ENCODE measurements around the gene HOXB7.
A peak's percentile ranks its signal among the peaks of the same experiment; 100 is the strongest.

The HOXB7 gene

DNA sequence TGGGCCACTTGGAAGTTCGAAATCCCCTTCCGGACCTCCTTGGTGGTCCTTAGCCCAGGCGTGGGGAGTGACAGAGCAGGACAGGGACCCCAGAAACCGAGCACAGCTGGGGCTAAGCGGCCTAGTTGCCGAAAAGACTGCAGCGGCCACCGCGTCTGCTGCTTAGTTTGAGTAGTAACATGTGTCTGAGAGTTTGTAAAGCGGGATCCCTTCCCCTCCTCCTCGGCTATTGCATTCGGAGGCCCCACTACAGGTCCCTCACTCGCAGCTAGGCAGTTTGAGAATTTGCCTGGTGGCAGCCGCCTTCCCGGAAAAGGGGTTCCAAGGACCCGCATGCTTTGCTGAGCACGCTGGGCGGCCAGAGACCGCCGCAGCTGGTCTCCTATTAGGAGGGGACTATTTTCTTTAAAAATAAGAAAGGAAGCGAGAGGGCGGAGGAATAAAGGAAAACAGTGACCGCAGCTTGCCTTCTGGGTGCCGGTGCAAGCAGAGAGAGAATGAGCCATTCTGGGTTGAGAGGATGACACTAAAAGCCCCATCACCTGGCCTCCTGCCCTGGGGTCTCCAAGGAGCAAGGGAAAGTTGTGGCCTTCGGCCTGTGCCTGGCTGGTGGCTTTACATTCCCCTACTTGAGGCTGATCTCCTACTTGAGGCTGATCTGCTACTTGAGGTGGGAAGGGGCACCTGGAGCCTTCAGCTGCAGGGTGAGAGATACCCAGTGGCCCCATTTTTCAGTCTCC, 16.1 kb downstream of the HOXB7 start:
- no peak for DNase-seq (ENCODE audit: low read depth in 2 of 2)

DNA sequence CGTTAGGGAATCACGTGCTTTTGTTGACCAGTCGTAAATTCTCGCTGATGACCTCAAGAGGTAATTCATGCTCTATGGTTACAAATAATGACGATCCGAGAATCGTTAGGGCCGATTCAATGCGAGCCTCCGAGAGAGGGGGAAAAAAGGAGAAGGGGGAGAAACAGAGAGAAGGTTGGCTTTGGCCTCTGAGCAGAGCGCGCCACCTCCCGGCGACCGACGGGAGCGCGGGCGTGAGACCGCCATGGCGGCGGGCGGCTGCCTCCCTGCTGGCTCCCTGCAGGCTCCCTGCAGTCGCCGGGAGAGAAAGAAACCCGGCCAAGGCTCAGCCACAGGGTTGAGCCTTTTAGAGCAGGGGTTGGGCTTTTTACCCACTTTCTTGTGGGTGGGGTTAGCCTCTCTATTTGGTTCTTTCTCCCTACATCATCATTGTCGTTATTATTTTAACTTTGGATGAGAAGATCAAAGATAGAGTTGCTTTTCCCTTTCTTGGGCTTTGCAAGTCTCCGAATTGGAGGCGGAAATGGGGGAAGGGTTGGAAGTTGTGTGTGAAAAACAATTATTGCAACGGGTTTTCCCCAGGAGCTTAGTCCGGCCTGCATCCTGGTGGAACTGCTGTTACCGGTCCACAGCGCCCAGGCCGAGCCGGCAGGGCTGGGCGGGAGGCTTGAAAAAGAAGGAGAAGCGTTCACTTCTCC, 16.8 kb downstream of the HOXB7 start:
- peak; percentile 58 to 63 for DNase-seq (ENCODE audit: low read depth in 2 of 2)

DNA sequence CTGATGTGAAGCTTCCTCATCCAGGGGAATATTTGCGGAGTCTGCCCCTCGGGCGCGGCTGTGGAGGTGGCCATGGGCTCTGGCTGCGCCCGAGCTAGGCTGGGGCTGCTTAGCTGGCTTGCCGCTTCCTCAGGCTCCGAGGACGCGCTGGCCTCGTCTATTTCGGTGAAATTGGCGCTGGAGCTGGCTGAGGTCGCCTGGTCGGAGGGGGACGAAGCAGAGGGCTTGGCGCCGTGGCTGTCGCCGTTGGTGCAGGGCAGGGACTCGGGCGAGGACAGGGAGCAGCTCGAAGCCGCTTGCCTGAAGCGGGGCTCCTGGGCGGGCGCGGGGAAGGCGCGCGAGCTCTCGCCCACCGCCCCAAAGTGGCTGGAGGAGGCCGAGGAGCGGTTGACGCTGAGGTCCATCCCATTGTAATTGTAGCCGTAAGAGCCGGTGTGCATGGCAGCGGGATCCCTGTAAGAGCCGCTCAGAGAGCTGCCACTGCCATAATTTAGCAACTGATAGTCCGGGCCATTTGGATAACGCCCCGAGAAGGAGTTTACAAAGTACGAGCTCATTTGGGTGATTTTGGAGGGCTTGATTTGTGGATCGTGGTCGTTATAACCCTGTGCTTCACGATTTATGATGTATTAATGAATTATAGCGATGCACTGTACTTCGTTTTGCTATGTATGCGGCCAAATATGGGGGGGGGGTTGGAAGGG, 17.5 kb downstream of the HOXB7 start, which contains the start of gene HOXB5:
TSS of gene HOXB5 (minus strand) at position 654 of the 704 bp plus-strand sequence. CDS start at position 557, 97 bp downstream.
- DNase-seq (ENCODE audit: low read depth in 2 of 2): no peak

DNA sequence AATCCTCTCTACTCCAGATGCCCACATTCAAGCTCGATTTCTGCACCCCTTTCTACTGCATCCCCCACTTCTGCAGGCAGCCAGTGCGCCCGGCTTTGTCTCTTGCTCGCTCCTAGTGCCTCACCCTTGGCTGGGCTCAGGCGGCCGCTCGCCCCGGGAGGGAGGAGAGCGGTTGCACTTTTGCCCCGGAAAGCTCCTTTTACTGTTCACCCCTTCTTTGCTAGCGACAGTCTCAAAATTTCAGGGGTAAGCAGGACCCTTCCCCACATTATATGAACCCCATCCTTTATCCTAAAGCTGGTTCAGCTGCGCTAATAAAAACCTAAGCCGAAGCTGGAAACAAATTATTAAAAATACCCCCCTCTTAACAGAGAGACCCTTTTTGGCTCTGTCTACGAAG, 18.2 kb downstream of the HOXB7 start:
- no peak for DNase-seq (ENCODE audit: low read depth in 2 of 2)

DNA sequence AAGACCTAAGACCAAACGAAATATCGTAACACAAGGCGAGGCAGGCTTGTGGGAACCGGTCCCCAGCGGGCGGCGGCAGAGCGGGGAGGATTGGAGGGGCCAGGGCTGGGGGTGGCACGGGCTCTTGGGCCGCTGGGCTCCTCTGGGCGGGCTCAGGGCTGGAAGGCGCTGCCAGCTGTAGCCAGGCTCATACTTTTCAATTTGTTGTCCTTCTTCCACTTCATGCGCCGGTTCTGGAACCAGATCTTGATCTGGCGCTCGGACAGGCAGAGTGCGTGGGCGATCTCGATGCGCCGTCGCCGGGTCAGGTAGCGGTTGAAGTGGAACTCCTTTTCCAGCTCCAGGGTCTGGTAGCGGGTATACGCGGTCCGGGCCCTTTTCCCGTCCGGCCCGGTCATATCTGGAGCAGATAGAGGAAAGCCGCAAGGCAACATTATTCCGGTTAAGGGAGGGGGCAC, 18.7 kb downstream of the HOXB7 start:
- no peak for DNase-seq (ENCODE audit: low read depth in 2 of 2)

DNA sequence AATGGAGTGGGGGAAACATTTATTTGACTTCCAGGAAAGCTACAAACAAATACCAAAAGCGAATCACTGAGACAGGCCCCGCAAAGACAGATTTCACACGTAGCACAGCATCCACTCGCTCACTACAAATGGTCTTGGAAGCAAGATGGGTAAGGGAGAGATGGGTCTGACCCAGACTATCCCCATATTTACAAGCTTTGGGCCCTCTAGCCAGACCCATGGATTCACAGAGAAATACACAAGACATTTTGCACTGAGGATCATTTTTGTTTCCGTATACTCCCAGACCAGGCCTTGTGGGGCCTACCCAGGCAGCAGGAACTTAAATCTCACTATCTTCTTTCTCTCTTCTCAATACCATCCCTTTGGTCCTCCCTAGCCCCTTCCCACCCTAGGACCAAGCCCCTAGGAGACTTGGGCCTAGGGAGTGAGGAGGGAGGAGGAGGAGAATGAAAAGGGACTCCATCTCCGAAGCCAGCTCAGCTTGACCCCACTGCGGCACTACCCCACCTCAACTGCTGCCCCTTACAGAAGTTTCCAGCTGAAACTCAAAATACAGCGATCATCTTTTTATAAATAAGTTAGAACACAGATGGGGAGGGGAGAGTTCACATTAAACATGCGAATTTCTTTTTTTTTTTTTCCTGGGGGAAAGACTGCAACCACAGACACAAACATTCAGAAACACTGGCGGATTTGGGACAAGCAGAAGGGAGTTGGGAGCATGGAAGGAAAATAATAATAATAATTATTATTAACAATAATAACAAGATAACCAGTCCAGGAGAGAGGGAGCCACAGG, 19.4 kb downstream of the HOXB7 start:
- DNase-seq (ENCODE audit: low read depth in 2 of 2): no peak

DNA sequence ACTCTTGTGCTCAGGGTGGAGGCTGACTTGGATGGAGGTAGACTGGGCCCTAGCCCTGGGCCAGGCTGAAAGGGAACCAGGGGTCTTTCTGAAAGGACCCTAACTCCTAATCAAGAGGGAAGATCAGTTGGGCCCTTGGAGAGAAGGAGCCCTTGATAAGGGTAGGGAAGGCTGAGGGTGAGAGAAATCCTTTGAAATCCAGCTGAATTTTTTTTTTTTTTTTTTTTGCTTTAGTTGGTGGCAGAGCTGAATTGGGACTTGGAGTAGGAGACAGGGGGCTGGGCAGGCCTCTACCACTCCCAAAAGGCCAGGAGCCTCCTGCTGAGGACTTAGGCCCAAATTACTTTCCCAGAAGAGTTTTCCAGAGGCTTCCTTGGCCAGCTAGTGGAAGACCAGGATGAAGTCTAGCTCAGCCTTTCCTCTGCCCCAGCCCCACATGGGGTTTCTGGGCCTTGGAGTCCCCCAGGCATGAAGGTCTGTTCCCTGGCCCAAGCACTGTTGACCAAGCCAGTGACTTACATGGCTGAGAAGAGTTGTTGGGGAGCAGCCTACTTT, 20.1 kb downstream of the HOXB7 start:
- no peak for DNase-seq (ENCODE audit: low read depth in 2 of 2)

DNA sequence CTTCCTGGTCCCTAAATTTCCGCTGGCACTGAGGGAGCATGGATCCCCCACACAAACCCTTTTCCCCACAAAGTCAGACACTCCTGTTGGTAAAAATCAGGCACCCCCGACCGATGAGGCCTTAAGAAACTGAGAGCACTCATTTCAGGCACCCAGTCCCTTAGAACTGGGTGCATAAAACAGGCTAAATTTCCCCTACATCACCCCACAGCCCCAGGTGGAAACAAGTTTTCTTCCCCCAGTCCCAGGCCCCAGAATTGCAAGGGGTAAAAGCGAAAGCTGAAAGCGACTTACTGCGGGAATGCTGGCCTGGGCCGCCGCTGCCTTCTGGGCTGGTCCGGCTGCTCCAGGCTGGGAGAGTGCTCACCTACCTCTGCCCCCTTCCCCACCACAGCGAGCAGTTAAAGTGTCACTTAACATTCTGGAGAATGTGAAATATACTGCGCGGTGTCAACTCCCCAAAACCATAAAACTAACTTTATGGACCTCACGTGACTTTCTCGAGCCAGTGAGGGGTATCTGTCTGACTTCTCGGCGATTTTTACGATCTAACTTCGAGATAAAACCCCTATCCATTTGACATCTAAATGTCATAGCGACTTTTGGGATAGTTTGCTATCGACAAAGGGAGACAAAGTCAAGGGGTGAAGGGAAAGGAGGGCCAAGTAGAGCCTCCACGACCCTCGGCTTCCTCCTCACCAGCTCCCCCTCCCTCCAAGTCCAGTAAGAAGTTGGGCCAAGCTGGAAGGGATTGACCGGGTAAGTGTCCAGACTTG, 20.8 kb downstream of the HOXB7 start, which contains the start of gene HOXB3:
TSS of gene HOXB3 (minus strand) at position 411 of the 776 bp plus-strand sequence. CDS start 37,767 bp downstream, outside the sequence.
- no peak for DNase-seq (ENCODE audit: low read depth in 2 of 2)

DNA sequence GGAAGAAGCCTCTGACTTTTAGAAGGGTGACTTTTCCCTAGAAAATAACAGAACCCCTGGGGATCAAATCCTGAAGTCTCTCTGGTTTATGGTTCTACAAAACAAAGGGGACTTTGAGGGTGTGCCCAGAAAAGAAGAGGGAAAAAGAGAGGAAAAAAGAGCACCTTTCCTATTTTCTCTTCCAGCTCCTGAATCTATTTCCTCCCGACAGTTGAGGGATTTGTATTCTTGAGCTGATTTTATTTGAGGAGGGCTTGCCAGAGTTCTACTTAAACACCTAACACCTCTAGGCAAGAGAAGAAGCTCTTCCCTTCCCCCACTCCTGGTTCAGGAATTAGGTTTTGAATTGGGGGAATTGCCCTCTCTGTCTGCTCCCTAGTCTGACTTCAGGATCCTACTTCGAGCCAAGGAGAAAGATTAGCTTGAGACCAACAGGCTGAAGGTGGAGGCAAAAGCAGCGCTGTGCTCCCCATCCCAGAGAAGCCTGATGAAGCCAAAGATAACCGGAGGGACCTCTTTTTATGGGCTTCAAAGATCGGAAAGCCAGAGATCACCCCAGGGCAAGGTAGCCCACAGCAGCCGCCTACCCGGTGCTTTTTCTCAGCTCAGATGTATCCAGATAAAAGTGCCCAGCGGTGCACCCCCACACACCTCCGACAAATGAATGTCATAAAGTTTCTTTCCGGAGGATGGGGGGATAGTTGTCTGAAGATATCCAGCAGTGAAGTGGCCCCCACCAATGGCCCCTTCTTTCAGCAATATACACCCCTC, 21.6 kb downstream of the HOXB7 start:
- no peak for DNase-seq (ENCODE audit: low read depth in 2 of 2)

DNA sequence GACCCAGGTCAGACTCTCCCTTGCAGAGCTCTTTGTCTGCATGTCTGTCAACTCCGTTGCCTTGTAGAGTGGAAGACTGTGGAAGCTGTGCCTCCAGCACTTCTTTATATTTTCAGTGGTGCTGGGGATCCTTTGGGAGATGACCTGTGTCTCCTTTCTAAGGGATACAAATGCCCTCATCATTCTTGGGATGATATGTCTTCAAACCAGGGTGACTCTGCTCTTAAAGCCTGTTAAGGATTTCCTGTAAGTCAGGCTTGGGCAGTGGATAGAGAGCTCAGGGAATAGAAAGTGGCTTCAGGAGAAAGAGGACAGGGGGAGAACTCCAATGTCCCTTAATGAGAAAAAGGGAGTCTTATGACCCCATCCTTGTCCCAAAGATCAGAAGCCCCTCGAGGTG, 22.3 kb downstream of the HOXB7 start:
- DNase-seq (ENCODE audit: low read depth in 2 of 2): no peak

DNA sequence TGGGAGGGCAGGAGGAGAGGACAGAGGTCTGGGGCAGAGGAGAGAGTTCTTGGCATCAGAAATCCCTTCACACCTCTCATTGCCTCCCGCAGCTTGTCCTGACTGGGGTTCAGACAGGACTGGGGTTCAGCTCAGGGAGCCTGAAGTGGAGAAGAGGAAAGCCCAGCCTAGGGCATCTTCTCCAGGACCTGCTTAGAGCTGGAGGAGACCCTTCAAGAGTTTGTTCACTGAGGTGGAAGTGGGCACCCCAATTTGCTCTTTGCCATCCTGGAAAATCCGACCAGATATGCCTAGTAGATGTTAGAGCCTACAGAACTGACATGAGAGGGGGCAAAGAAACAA, 22.8 kb downstream of the HOXB7 start:
- no peak for DNase-seq (ENCODE audit: low read depth in 2 of 2)

DNA sequence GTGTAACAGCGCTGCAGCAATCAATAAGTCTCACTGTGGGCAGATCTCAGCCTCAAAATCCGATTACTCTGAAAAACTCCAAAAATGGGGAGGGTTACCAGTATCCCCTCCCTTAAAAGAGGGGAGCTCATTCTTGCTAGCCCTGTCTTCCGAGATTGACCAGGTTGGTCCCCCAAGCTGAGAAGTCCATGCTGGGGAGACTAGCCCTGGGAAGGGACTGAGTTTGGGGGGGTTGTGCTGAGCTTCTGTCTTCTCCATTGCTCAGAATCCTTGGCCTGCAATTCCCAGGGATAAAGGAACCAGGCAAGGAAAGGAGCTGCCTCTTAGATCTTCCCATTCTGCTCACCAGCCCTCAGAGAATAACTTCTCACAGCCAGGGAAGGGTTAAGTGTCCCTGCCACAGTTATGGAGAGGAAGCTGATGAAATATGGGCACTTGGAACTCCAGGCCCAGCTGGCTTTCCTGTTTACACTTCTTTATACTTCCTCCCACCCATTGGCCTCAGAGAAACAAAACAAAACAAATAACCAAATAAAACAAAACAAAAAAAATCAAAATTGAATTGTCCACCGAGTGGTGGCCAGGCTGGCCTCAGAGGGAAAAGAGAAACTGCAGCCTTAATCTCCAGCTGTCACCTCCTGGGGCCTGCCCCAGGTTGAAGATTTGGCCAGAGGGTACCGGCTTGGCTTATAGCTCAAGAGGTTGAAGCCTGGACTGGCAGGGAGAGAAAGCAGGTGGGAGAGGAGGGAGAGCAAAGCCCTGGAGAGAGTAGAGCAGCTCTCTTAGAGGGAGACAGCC, 23.3 kb downstream of the HOXB7 start:
- no peak for DNase-seq (ENCODE audit: low read depth in 2 of 2)

DNA sequence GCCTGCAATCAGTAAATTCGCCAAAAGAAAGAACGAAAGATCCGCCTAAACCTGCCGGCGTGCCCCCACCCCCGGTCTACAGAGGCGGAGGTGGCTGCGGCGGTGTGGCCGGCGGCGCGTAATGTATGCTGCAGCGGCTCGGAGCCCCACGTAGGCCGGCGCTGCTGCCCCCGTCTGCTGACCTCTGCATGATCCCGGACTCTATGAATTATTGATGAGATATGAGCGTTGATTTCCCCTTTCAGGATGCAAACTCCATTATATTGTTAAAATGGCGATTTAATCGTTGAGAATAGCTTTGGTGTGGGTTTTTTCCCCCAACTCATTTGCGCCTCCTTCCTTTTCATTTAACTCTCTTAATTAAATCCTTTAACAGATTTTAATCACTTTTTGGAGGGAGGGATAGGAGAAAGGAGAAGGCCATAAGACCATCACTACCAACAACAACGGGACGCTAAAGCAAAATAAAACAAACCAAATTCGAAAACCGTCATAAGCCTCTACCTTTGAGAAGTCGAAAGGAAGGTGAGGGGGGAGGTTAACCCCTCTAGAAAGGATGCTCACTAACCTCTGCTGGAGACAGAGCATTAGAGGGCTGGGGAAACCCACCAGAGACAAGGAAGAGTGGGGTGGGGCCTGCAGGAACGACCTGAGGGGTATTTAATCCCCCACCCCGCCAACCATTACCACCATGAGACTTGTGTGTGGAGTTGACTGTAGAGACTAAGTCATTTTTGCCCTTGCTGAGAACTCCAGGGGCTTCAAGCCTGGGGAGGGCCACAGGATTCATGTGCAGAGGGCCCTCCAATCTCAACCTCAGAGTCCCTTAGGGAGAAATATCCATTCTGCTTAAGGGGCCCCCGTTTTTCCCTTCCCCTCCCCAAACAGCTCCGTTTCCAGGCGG, 24.2 kb downstream of the HOXB7 start:
- no peak for DNase-seq (ENCODE audit: low read depth in 2 of 2)

DNA sequence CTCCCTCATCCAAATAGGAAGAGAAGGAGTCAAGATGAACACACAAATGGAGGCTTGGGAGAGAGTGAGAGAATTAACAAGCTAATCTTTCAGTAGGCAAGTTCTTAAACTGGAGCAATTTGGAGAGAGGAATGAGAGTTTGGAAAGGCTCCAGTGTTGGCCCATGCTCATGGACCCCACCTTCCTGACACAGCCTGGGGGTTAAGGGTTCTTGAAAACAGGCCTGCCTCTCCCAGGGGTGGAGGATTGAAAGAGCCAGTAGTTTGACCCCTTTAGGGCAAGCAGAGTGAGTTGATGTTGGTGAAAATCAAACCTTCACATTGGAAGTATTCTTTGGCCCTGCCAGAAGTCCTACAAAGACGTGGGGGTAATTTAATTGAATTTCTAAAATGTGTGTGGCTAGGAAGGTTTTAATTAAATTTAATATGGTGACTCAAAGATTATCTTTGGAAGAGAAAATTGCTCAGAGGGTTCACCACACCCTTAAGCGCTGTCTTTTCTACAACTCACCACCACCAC, 26.5 kb downstream of the HOXB7 start:
- DNase-seq (ENCODE audit: low read depth in 2 of 2): no peak

DNA sequence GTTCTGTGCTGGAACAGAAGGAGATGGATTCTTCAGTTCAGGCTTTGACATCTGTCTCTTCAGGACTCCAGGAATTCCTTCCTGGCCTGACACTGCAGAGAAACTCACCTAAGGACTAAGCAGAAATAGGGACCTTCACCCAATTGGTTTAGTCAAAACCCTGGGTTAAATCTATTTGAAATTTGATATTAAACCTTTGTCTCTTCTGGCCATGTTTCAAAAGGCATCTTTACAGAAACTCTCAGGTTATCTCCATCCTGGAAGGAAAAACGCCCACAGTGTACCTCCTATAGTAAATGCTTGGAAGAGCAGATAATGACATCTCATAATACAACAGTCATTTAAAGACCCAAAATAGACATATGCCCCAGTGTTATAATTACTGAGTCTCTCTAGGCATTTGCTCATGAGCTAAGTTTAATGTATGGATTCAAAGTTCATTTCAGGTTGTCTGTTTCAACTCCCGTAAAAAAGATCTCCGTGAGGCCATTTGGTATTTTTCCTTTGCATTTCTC, 27.1 kb downstream of the HOXB7 start:
- no peak for DNase-seq (ENCODE audit: low read depth in 2 of 2)

DNA sequence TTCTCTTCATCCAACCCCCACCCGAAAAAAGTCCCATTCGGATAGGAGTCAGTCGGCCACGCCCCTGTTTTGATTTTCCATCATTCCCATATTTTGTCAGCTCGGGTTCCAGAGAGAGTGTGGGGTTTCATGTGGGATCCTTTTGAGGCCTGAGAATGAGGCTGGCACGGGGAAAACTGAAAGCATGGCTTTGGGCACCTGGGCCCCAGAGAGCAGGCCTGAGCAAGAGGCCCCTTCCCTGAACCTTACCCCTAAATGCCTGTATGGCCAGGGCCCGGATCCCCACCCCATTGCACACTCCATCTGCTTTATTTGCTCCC, 28.1 kb downstream of the HOXB7 start:
- DNase-seq (ENCODE audit: low read depth in 2 of 2): no peak

DNA sequence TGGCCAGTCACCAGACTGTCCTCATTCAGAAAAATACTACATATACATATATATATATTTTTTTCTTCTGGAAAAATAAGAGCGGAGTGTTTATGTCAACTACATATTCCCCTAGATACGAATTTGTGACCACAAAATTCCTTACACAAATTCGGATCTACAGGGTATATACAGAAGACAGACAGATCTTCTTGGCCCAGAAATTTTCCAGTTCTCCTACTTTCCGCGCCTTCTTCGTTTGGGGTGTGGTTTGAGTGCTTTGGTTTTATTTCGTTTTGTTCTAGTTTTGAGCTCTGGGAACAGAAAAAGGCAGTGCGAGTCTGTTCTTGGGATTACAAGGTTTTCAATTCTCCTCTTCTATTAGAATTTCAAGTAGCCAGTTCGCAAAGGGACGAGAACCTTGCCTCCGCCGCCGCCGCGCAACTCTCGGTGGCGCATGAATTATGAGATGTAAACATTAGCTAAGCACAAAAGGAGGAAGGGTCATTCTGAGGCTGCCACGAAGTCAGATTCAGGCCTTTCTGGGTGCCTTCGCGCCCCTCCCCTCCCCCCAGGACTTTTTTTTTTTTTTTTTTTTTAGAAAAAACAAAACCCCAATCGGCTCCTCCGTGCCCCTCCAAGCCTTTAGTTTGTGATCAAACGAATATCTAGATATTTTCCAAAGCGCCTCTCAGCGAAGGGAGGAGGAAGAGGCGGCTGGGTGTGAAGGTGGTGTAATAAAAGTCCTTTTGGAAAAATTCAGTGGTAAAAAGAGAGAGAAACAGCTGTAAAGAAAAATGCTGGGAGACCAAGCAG, 30.9 kb downstream of the HOXB7 start:
- no peak for DNase-seq (ENCODE audit: low read depth in 2 of 2)
